ENCODE measurements around the gene ROR2.
"Not testable (repeated sequence)": the region's sequence is repeated elsewhere in the genome, so short reads cannot be mapped to it uniquely, and the experiment has no call there.

The ROR2 gene

DNA sequence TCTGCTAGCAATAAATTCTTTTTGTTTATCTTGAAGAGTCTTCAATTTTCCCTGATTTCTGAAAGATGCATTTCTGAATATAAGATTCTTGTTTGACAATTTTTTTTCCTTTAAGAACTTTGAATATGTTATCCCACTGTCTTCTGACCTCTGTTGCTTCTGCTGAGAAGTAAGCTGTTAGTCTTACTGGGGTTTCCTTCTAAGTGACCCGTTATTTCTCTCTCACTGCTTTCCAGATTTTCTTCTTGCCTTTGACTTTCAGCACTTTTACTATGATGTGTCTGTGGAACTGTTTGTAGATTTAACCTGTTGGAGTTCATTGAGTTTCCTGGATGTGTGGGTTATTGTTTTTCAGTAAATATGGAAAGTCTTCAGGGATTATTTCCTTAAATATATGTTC lies 321.1 kb downstream of the ROR2 start:
- no peak overlapping the region for H3K27ac ChIP-seq
- H3K4me3 ChIP-seq: no peak overlapping the region
- no peak for DNase-seq (ENCODE audit: low spot score)
- TF ChIP-seq CTCF (IDR thresholded peaks at IDR 0.05): no peak

DNA sequence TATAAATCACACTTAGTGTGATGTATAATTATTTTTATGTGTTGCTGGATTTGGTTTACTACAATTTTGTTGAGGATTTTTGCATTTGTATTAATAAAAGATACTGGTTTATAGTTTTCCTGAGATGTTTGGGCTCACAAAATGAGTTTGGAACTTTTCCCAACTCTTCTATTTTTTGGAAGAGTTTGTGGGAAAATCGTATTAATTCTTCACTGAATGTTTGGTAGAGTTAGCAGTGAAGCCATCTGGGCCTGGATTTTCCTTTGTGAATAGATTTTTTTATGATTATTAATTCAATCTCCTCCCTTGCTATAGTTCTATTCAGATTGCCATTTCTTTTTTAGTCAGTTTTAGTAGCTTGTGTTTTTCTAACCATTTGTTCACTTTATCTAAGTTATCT lies 324.7 kb downstream of the ROR2 start:
- TF ChIP-seq CTCF (IDR thresholded peaks at IDR 0.05): no peak
- DNase-seq (ENCODE audit: low spot score): no peak
- Histone ChIP-seq H3K27ac (no peak overlapping the region), H3K4me3 (no peak overlapping the region)

- TF ChIP-seq CTCF (IDR thresholded peaks at IDR 0.05): no peak
- H3K4me3 ChIP-seq: no peak overlapping the region
- no peak overlapping the region for H3K27ac ChIP-seq
- no peak for DNase-seq (ENCODE audit: low spot score)
Measured at GRCh38 chr9:91623004-91623403, 327.0 kb downstream of the ROR2 start.

DNA sequence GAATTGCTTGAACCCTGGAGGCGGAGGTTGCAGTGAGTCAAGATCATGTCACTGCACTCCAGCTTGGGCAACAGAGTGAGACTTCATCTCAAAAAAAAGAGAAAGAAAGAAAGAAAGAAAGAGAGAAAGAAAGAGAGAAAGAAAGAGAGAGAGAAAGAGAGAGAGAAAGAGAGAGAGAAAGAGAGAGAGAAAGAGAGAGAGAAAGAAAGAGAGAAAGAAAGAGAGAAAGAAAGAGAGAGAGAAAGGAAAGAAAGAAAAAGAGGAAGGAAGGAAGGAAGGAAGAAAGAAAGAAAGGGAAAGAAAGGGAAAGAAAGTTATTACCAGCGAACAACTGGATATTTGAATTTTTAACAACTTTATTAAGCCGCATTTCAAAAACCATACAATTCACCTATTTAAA lies 327.9 kb downstream of the ROR2 start:
- not testable (repeated sequence) for H3K4me3 ChIP-seq; DNase-seq (ENCODE audit: low spot score); H3K27ac ChIP-seq

GRCh38 chr9:91614044-91614443 lies 336.0 kb downstream of the ROR2 start:
- H3K27ac ChIP-seq; H3K4me3 ChIP-seq; DNase-seq (ENCODE audit: low spot score): not testable (repeated sequence)

DNA sequence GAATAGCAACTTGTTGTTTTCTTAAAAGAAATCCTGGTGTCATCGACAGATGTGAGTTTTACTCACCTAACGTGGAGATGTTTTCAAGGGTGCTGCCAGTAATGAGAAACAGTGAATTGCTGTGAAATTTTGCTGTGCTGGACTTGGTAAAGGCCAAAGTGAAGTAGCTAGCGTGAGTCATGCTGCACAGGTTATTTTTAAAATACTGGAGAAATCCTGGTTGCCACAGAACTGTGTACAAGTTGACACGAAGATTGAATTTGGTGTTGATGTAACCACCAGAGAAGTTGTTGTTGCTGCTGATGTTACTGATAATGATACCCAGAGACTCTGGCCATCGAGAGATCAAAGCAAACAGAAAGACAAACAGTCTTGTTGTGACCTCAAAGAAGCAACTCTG lies 338.4 kb downstream of the ROR2 start:
- Histone ChIP-seq H3K4me3 (no peak overlapping the region), H3K27ac (no peak overlapping the region)
- DNase-seq (ENCODE audit: low spot score): no peak
- no peak for TF ChIP-seq CTCF (IDR thresholded peaks at IDR 0.05)

DNA sequence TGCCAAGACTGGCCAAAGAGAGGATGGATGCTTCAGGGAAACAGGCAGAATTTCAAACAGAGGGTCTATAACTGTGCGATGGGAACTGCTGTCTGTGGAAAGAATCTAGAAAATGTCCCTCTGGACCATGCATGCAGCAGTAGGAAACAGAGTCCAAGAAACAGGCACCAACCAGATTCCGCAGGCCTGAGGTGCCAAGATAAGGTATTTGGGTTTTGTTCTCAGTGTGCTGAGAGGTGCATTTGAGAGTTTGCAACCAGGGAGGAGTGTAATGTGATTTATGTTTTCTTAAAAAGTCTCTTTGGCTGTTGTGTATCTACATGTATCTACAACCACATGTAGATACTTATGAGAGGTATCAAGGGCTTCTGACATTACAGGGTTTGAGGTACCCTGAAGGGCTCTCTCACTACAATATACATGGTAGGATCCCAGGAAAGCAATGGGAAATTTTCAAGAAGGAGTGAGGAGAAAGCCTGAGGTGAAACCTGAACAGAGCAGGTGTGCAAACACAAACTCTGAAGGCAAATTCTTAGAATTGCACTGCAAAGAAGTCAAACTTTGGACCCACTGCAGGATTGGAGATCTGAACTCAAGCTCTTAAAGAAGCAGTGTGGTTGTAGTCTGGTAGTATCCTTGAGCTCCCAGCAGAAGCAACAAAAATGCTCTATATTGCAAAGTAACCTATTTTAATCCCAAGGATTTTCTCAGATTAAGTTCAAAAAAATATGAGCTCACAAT lies 343.6 kb downstream of the ROR2 start:
- no peak overlapping the region for H3K4me3 ChIP-seq
- no peak for DNase-seq (ENCODE audit: low spot score)
- no peak for TF ChIP-seq CTCF (IDR thresholded peaks at IDR 0.05)
- no peak overlapping the region for H3K27ac ChIP-seq

- H3K4me3 ChIP-seq: no peak overlapping the region
- no peak for TF ChIP-seq CTCF (IDR thresholded peaks at IDR 0.05)
- no peak for DNase-seq (ENCODE audit: low spot score)
- no peak overlapping the region for H3K27ac ChIP-seq
Measured at GRCh38 chr9:91604451-91605179, 345.4 kb downstream of the ROR2 start.

Data from coronary artery (tissue), 2 donors.